Activated naive CD8-positive, alpha-beta T cell (primary cell): ENCODE measurements around the gene SYNRG.

Experiments
- H3K27ac Mint-ChIP-seq: one replicate; pipeline ENCODE4 v1.8.0; 2021; ENCODE audit warnings: mixed read lengths
- H3K27me3 Mint-ChIP-seq: one replicate; pipeline ENCODE4 v1.8.0; 2021; ENCODE audit warnings: mixed read lengths
- H3K36me3 Mint-ChIP-seq: one replicate; pipeline ENCODE4 v1.8.0; 2021; ENCODE audit warnings: mixed read lengths
- H3K4me1 Mint-ChIP-seq: one replicate; pipeline ENCODE4 v1.8.0; 2021; ENCODE audit warnings: low read depth, mixed read lengths
- H3K4me3 Mint-ChIP-seq: one replicate; pipeline ENCODE4 v1.8.0; 2021; ENCODE audit warnings: mild to moderate bottlenecking, mixed read lengths
- H3K9me3 Mint-ChIP-seq: one replicate; pipeline ENCODE4 v1.8.0; 2021; ENCODE audit warnings: low read depth, mixed read lengths

SYNRG gene

GRCh38 chr17:37568350-37569053 lies 40.7 kb downstream of the SYNRG start:
- peaks cover 23% of the 10 kb centered on the region for H3K36me3 Mint-ChIP-seq
- peaks cover 12% of the 10 kb centered on the region for H3K4me1 Mint-ChIP-seq
- no peak overlapping the region for H3K4me3 Mint-ChIP-seq
- H3K27me3 Mint-ChIP-seq = no peaks in the 10 kb centered on the region
- no peaks in the 10 kb centered on the region for H3K9me3 Mint-ChIP-seq
- peak overlapping the region; percentile 35 for H3K27ac Mint-ChIP-seq

- Mint-ChIP-seq H3K27me3 (no peaks in the 10 kb centered on the region), H3K36me3 (peaks cover 20% of the 10 kb centered on the region), H3K4me1 (peaks cover 9% of the 10 kb centered on the region), H3K9me3 (no peaks in the 10 kb centered on the region), H3K27ac (no peak overlapping the region), H3K4me3 (no peak overlapping the region)
Observed at GRCh38 chr17:37567538-37567937, 41.7 kb downstream of the SYNRG start.

- no peak overlapping the region for H3K4me3 Mint-ChIP-seq
- no peaks in the 10 kb centered on the region for H3K9me3 Mint-ChIP-seq
- peaks cover 11% of the 10 kb centered on the region for H3K4me1 Mint-ChIP-seq
- peak overlapping the region; percentile 25 for H3K27ac Mint-ChIP-seq
- peaks cover 22% of the 10 kb centered on the region for H3K36me3 Mint-ChIP-seq
- no peaks in the 10 kb centered on the region for H3K27me3 Mint-ChIP-seq
Observed at GRCh38 chr17:37567137-37567536, 42.1 kb downstream of the SYNRG start.

DNA sequence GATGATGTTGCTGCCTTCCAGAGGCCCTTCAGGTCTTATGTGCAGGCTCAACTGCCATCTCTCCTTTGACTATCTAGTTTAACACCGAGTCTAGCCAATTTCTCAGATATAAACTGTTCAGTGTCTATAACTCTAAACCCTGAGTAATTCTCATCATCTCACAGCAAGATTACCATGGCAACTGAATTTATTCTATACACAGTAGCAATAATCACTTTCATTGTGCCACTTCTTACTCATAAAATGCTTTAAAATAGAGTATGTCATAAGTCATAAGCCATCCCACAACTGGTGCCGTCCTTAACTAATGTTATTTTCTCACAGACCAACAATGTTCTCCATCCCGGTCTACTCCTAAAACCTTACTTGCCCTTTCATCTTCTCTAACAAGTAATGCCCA lies 45.0 kb downstream of the SYNRG start:
- Mint-ChIP-seq H3K27me3 (no peaks in the 10 kb centered on the region), H3K9me3 (no peaks in the 10 kb centered on the region), H3K27ac (peak overlapping the region; percentile 50), H3K4me3 (no peak overlapping the region), H3K4me1 (peaks cover 12% of the 10 kb centered on the region), H3K36me3 (peaks cover 20% of the 10 kb centered on the region)

- peak overlapping the region; percentile 76 for H3K27ac Mint-ChIP-seq
- H3K9me3 Mint-ChIP-seq = no peaks in the 10 kb centered on the region
- H3K4me1 Mint-ChIP-seq = peaks cover 12% of the 10 kb centered on the region
- H3K4me3 Mint-ChIP-seq = no peak overlapping the region
- no peaks in the 10 kb centered on the region for H3K27me3 Mint-ChIP-seq
- peaks cover 18% of the 10 kb centered on the region for H3K36me3 Mint-ChIP-seq
Observed at GRCh38 chr17:37562016-37562745, 47.0 kb downstream of the SYNRG start.

DNA sequence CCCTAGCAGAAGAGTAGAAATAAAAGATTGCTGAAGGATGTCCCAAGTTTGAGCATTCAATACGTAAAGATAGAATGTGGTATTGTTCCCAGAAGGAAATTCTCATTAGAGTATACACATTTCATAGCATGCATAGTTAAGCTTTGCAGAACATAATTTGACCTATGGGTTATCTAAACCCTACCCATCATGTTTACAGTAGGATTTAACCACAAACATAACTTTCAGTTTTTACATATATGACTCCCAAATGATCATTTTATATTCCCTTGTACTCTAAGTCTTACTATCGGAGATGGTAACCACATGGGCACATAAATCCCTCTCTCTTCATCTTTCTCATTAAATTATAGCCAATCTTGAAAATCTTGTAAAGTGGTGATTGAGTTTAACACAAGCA lies 50.9 kb downstream of the SYNRG start:
- H3K4me1 Mint-ChIP-seq = peaks cover 20% of the 10 kb centered on the region
- no peak overlapping the region for H3K27ac Mint-ChIP-seq
- no peak overlapping the region for H3K4me3 Mint-ChIP-seq
- peaks cover 6% of the 10 kb centered on the region for H3K36me3 Mint-ChIP-seq
- H3K27me3 Mint-ChIP-seq = no peaks in the 10 kb centered on the region
- no peaks in the 10 kb centered on the region for H3K9me3 Mint-ChIP-seq

GRCh38 chr17:37557482-37557881 lies 51.7 kb downstream of the SYNRG start:
- Mint-ChIP-seq H3K27me3 (no peaks in the 10 kb centered on the region), H3K4me1 (peaks cover 27% of the 10 kb centered on the region), H3K4me3 (no peak overlapping the region), H3K36me3 (peaks cover 6% of the 10 kb centered on the region), H3K27ac (peak overlapping the region; percentile 18), H3K9me3 (no peaks in the 10 kb centered on the region)

- Mint-ChIP-seq H3K4me1 (peaks cover 44% of the 10 kb centered on the region), H3K36me3 (peaks cover 2% of the 10 kb centered on the region), H3K27me3 (no peaks in the 10 kb centered on the region), H3K9me3 (no peaks in the 10 kb centered on the region), H3K4me3 (no peak overlapping the region), H3K27ac (peak overlapping the region; percentile 34)
Observed at GRCh38 chr17:37555386-37555785, 53.8 kb downstream of the SYNRG start.

GRCh38 chr17:37553401-37553966 lies 55.7 kb downstream of the SYNRG start:
- no peaks in the 10 kb centered on the region for H3K9me3 Mint-ChIP-seq
- H3K4me1 Mint-ChIP-seq = peaks cover 56% of the 10 kb centered on the region
- H3K36me3 Mint-ChIP-seq = peaks cover 2% of the 10 kb centered on the region
- peak overlapping the region; percentile 81 for H3K27ac Mint-ChIP-seq
- H3K27me3 Mint-ChIP-seq = no peaks in the 10 kb centered on the region
- no peak overlapping the region for H3K4me3 Mint-ChIP-seq

- no peaks in the 10 kb centered on the region for H3K9me3 Mint-ChIP-seq
- H3K36me3 Mint-ChIP-seq = peaks cover 2% of the 10 kb centered on the region
- peak overlapping the region; percentile 87 for H3K27ac Mint-ChIP-seq
- no peaks in the 10 kb centered on the region for H3K27me3 Mint-ChIP-seq
- peak overlapping the region; percentile 55 for H3K4me3 Mint-ChIP-seq
- H3K4me1 Mint-ChIP-seq = peaks cover 71% of the 10 kb centered on the region
Observed at GRCh38 chr17:37551788-37552187, 57.4 kb downstream of the SYNRG start.

DNA sequence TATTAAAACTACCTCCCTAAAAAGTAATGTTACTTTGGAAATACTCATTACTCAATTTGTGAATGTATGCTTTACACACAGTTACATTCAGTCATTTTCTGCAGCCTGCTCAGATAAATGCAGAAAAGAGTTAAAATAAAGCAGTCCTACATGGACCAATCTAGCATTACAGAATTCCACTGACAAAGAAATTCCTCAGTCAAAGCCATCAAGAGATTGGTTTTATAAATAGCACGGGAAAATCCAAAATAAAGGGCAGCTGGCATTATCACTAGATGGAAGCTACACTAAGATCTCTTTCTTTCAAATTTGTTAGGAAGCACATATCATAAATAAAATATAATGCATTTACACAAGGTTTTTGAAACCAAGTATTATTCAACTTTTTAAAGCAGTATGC lies 61.2 kb downstream of the SYNRG start:
- no peaks in the 10 kb centered on the region for H3K36me3 Mint-ChIP-seq
- peak overlapping the region; percentile 78 for H3K27ac Mint-ChIP-seq
- peak overlapping the region; percentile 18 for H3K4me3 Mint-ChIP-seq
- peaks cover 65% of the 10 kb centered on the region for H3K4me1 Mint-ChIP-seq
- H3K27me3 Mint-ChIP-seq = no peaks in the 10 kb centered on the region
- no peaks in the 10 kb centered on the region for H3K9me3 Mint-ChIP-seq

DNA sequence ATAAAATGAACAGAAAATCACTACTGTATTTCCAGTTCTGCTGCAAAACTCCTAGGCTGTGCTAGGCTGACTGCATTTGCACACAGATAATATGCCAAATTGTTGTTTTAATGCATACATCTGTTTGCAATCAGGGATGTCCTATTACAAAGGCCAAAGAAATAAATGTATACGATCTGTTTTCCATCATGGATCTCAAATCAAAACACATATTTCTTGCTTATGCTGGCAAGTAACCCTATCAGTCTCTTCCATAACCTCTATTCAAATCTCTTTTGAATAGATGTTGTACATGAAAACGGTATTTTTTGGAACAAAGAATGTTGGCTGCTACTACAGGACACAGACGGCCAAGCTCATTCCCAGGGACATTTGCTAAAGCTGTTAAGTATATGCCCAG lies 62.9 kb downstream of the SYNRG start:
- peak overlapping the region; percentile 72 for H3K27ac Mint-ChIP-seq
- H3K4me1 Mint-ChIP-seq = peaks cover 48% of the 10 kb centered on the region
- no peak overlapping the region for H3K4me3 Mint-ChIP-seq
- H3K36me3 Mint-ChIP-seq = no peaks in the 10 kb centered on the region
- H3K27me3 Mint-ChIP-seq = no peaks in the 10 kb centered on the region
- H3K9me3 Mint-ChIP-seq = no peaks in the 10 kb centered on the region

DNA sequence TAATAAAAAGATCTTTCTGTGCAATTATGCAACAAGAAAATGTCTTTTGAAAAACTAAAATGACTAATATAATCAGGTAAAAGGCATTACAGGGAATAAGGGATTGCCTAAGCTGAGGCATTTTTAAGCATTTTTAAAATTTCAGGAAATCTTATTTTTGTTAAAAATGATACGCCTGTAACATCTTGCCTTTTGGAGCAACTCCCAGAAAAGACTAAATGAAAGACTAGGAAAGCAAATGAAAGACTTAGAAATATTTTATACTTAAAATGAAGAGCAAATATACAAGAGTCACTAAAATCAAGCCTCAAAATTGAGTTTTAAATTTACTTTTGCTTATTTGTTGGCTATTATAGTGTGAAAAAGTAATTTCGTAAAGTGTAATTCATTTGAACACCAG lies 63.7 kb downstream of the SYNRG start:
- H3K36me3 Mint-ChIP-seq = no peaks in the 10 kb centered on the region
- H3K27me3 Mint-ChIP-seq = no peaks in the 10 kb centered on the region
- H3K27ac Mint-ChIP-seq = no peak overlapping the region
- no peak overlapping the region for H3K4me3 Mint-ChIP-seq
- no peaks in the 10 kb centered on the region for H3K9me3 Mint-ChIP-seq
- peaks cover 40% of the 10 kb centered on the region for H3K4me1 Mint-ChIP-seq

GRCh38 chr17:37543637-37544052 lies 65.6 kb downstream of the SYNRG start:
- H3K9me3 Mint-ChIP-seq = no peaks in the 10 kb centered on the region
- peak overlapping the region; percentile 54 for H3K27ac Mint-ChIP-seq
- H3K36me3 Mint-ChIP-seq = no peaks in the 10 kb centered on the region
- H3K4me1 Mint-ChIP-seq = peaks cover 27% of the 10 kb centered on the region
- no peaks in the 10 kb centered on the region for H3K27me3 Mint-ChIP-seq
- no peak overlapping the region for H3K4me3 Mint-ChIP-seq

GRCh38 chr17:37541880-37542660 lies 67.1 kb downstream of the SYNRG start:
- no peaks in the 10 kb centered on the region for H3K27me3 Mint-ChIP-seq
- H3K36me3 Mint-ChIP-seq = no peaks in the 10 kb centered on the region
- H3K27ac Mint-ChIP-seq = peak overlapping the region; percentile 58
- H3K4me3 Mint-ChIP-seq = no peak overlapping the region
- H3K4me1 Mint-ChIP-seq = peaks cover 14% of the 10 kb centered on the region
- H3K9me3 Mint-ChIP-seq = no peaks in the 10 kb centered on the region
